HepG2 (cell line): ENCODE measurements around the gene BLVRA. TPM values are rescaled to one million over a fixed set of nuclear protein-coding genes. Genes with fewer than 3 reads are reported as not detected.

Experiments
- ATF7-NPFF ChIP-seq: sonication (generic); formaldehyde crosslinking; IDR thresholded peaks from 2 replicates; pipeline ENCODE4 v1.8.1; 2023; ENCODE audit warnings: mild to moderate bottlenecking, low read depth, missing genetic modification reagents, moderate library complexity
- HDAC6 ChIP-seq: fragments of 200-600 bp; sonication (generic); IDR thresholded peaks from 2 replicates; pipeline ENCODE4 v1.7.0; 2017; ENCODE audit warnings: mild to moderate bottlenecking, antibody characterized with exemption, low read length, low read depth
- HOXA9 ChIP-seq: sonication (generic); formaldehyde crosslinking; IDR thresholded peaks from 2 replicates; pipeline ENCODE4 v1.8.1; 2022; ENCODE audit warnings: missing genetic modification reagents, mild to moderate bottlenecking, moderate library complexity, borderline replicate concordance
- NBN ChIP-seq: fragments of 450-650 bp; conservative IDR thresholded peaks from 2 replicates; pipeline ENCODE4 v1.6.1; 2017
- NFKBIZ ChIP-seq: IDR thresholded peaks from 2 replicates; pipeline ENCODE4 v1.6.1; 2018; ENCODE audit warnings: missing genetic modification reagents, missing compliant biosample characterization
- PCBP1 ChIP-seq: fragments of 200-400 bp; formaldehyde crosslinking; IDR thresholded peaks from 2 replicates; pipeline ENCODE4 v1.6.1; 2017; ENCODE audit warnings: mild to moderate bottlenecking, low read depth, low read length, borderline replicate concordance
- PITX1 ChIP-seq: sonication (generic); formaldehyde crosslinking; IDR thresholded peaks from 2 replicates; pipeline ENCODE4 v1.5.1; 2020; ENCODE audit warnings: mild to moderate bottlenecking, missing genetic modification reagents
- POLR2A ChIP-seq, 2 experiments: IDR thresholded peaks; 2 replicates each; pipeline ENCODE4 v1.6.1; 2011; ENCODE audit warnings: low read depth in 2 of 2, low read length in 2 of 2, mild to moderate bottlenecking in 1 of 2, moderate library complexity in 1 of 2; ENCODE audit not compliant: insufficient read depth in 1 of 2
- SIN3A ChIP-seq: IDR thresholded peaks from 2 replicates; pipeline ENCODE4 v1.6.1; 2011; ENCODE audit warnings: low read depth, mild to moderate bottlenecking, control low read depth, low read length, borderline replicate concordance
- TRAFD1 ChIP-seq: sonication (generic); formaldehyde crosslinking; IDR thresholded peaks from 2 replicates; pipeline ENCODE4 v1.5.1; 2020; ENCODE audit warnings: missing genetic modification reagents, mild to moderate bottlenecking, borderline replicate concordance
- polyA plus RNA-seq, 8 experiments: library from polyadenylated mRNA; depleted of rRNA in 3 of 8; stranded (reverse) in 7 of 8; unstranded in 1 of 8; fragments of >200 nt; fragmentation: Illumina TruSeq in 4 of 8; extraction: Trizol in 4 of 8; gene quantifications; 2 replicates each; pipeline versions ENCODE4 v1.2.1 to v1.2.3, GENCODE V29; 2011 to 2016; ENCODE audit warnings: low read depth in 4 of 8, missing spikeins in 1 of 8, mixed read lengths in 1 of 8; ENCODE audit not compliant: insufficient read depth in 1 of 8
- total RNA-seq, 5 experiments: library from RNA; depleted of rRNA; stranded (reverse); fragments of >200 nt; fragmentation: Illumina TruSeq; extraction: Trizol; gene quantifications; 2 replicates each; pipeline ENCODE4 v1.2.3, GENCODE V29; 2016; ENCODE audit warnings: low read depth in 1 of 5
- TF ChIP-seq, protein P1 (sequence below): sonication (generic); formaldehyde crosslinking; IDR thresholded peaks from 2 replicates; pipeline ENCODE4 v1.4.0; 2020; ENCODE audit warnings: missing genetic modification reagents, mild to moderate bottlenecking, borderline replicate concordance
- TF ChIP-seq, protein P2 (sequence below): sonication (generic); formaldehyde crosslinking; IDR thresholded peaks from 2 replicates; pipeline ENCODE4 v1.5.0; 2020; ENCODE audit warnings: missing genetic modification reagents
- TF ChIP-seq, protein P3 (sequence below): sonication (generic); formaldehyde crosslinking; IDR thresholded peaks from 2 replicates; pipeline ENCODE4 v1.5.1; 2020; ENCODE audit warnings: missing genetic modification reagents, mild to moderate bottlenecking, borderline replicate concordance
- TF ChIP-seq, protein P4 (sequence below), 2 experiments: IDR thresholded peaks; 2 replicates each; pipeline ENCODE4 v1.6.1; 2011 to 2012; ENCODE audit warnings: low read length in 2 of 2, borderline replicate concordance in 1 of 2, low read depth in 1 of 2, mild to moderate bottlenecking in 1 of 2, moderate library complexity in 1 of 2

The BLVRA gene
- total and polyA plus RNA-seq, 2 of the 13 experiments (the other 11 are each of a cell fraction or from before 2014, with no cell fraction given) = 39.2 to 64.2 TPM

DNA sequence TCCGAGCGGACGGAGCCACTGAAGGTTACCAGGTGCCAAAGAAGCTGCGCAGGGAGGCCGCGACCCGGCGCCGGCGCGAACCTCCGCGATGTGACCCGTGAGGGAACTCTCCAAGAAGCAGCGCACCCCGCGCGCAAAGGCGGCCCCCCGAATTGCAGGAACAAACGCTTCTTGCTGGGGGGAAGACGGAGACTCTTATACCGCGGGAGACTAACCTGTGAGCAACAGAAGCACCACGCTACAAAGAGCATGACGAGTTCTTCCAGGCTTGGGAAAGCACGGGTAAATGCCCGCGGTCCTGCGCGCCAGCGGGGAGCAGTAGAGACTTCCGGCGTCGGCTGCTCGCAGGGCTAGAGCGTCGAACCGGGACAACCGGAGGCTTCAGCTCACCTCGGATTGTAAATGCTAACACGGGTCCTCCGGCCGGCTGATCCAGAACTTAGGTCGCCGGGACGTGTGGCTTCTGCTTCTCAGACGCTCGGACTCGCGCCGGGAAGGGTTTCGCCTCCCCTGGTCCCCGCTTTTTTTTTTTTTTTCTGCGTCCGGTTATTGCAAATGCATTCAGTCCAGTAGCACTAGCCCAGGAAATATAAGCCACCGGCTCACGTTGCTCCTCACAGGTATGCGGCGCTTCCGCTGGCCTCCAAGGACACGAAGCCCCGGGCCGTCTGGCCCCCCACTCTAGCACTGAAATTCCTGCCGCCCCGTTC, 29.1 kb upstream of the BLVRA start, which contains the start of gene COA1 (continued):
- TF ChIP-seq PITX1 (CRISPR knock-in tag) (peak; percentile 77), POLR2A (IDR thresholded peaks at IDR 0.05; ENCODE audit: insufficient read depth in 1 of 2, low read depth in 2 of 2, low read length in 2 of 2) (peak; percentile 84 to 86), NFKBIZ (CRISPR knock-in tag) (no peak), ATF7-NPFF (CRISPR knock-in tag) (no peak), HOXA9 (CRISPR knock-in tag) (peak; percentile 59; the same call in 1 of the 2 replicates), TRAFD1 (CRISPR knock-in tag) (no peak), HDAC6 (no peak), NBN (no peak), SIN3A (peak; percentile 78; the same call in 1 of the 2 replicates), PCBP1 (0 out of 2 replicates have a peak, but pooled peaks have one; percentile 77)
- TF ChIP-seq, protein P1, sequence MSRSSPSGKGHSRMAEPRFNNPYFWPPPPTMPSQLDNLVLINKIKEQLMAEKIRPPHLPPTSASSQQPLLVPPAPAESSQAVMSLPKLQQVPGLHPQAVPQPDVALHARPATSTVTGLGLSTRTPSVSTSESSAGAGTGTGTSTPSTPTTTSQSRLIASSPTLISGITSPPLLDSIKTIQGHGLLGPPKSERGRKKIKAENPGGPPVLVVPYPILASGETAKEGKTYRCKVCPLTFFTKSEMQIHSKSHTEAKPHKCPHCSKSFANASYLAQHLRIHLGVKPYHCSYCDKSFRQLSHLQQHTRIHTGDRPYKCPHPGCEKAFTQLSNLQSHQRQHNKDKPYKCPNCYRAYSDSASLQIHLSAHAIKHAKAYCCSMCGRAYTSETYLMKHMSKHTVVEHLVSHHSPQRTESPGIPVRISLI (CRISPR knock-in tag) = peak; percentile 89
- TF ChIP-seq, protein P2, sequence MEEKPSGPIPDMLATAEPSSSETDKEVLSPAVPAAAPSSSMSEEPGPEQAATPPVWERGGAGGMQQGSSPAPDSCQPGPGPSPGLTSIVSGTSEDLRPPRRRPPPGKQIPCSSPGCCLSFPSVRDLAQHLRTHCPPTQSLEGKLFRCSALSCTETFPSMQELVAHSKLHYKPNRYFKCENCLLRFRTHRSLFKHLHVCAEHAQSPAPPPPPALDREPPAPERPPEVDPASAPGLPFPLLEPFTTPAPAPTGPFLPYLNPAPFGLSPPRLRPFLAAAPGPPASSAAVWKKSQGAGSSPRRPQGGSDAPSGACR = no peak
- TF ChIP-seq, protein P3, sequence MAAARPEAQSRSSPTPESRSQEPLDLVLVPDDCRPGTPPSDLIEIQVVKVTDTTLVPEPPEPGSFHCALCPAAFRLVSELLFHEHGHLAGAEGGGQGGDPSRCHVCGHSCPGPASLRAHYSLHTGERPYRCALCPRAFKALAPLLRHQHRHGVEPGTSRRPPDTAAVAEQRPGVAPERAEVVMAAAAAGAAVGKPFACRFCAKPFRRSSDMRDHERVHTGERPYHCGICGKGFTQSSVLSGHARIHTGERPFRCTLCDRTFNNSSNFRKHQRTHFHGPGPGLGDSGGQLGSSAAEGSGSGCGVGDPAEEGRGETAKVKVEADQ (CRISPR knock-in tag) = 0 out of 2 replicates have a peak, but pooled peaks have one; percentile 66
- TF ChIP-seq, protein P4, sequence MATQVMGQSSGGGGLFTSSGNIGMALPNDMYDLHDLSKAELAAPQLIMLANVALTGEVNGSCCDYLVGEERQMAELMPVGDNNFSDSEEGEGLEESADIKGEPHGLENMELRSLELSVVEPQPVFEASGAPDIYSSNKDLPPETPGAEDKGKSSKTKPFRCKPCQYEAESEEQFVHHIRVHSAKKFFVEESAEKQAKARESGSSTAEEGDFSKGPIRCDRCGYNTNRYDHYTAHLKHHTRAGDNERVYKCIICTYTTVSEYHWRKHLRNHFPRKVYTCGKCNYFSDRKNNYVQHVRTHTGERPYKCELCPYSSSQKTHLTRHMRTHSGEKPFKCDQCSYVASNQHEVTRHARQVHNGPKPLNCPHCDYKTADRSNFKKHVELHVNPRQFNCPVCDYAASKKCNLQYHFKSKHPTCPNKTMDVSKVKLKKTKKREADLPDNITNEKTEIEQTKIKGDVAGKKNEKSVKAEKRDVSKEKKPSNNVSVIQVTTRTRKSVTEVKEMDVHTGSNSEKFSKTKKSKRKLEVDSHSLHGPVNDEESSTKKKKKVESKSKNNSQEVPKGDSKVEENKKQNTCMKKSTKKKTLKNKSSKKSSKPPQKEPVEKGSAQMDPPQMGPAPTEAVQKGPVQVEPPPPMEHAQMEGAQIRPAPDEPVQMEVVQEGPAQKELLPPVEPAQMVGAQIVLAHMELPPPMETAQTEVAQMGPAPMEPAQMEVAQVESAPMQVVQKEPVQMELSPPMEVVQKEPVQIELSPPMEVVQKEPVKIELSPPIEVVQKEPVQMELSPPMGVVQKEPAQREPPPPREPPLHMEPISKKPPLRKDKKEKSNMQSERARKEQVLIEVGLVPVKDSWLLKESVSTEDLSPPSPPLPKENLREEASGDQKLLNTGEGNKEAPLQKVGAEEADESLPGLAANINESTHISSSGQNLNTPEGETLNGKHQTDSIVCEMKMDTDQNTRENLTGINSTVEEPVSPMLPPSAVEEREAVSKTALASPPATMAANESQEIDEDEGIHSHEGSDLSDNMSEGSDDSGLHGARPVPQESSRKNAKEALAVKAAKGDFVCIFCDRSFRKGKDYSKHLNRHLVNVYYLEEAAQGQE (IDR thresholded peaks at IDR 0.05; ENCODE audit: borderline replicate concordance in 1 of 2, low read depth in 1 of 2, low read length in 2 of 2) = peak in 1 of 2 experiments; percentile 47; a peak in 1 of 4 replicates
